RKO (cell line): ENCODE results near the gene SLC23A1.

Source experiments
- DNase-seq: peaks from one replicate; pipeline ENCODE4 v3.0.0-alpha.2; 2016; ENCODE audit warnings: low spot score

The SLC23A1 gene

GRCh38 chr5:139407517-139407916 is 24.4 kb upstream of the SLC23A1 start:
- no peak for DNase-seq

- no peak for DNase-seq
Measured at GRCh38 chr5:139406963-139407362, 23.9 kb upstream of the SLC23A1 start.

GRCh38 chr5:139404484-139404840 is 21.4 kb upstream of the SLC23A1 start:
- no peak for DNase-seq

GRCh38 chr5:139403787-139404483 is 20.8 kb upstream of the SLC23A1 start, which contains the start of gene SPATA24:
TSS of gene SPATA24 (minus strand) at chr5:139404089. CDS start at chr5:139404060, 29 bp downstream.
- DNase-seq: peak; percentile 96

GRCh38 chr5:139403418-139403786 is 20.3 kb upstream of the SLC23A1 start:
- DNase-seq: no peak

- DNase-seq: peak; percentile 23
Measured at GRCh38 chr5:139402561-139403158, 19.6 kb upstream of the SLC23A1 start.

GRCh38 chr5:139401546-139401945 is 18.4 kb upstream of the SLC23A1 start:
- DNase-seq: no peak

- DNase-seq: no peak
Measured at GRCh38 chr5:139399501-139400121, 16.5 kb upstream of the SLC23A1 start.

GRCh38 chr5:139397921-139398320 is 14.8 kb upstream of the SLC23A1 start:
- no peak for DNase-seq

- no peak for DNase-seq
Measured at GRCh38 chr5:139396691-139397090, 13.6 kb upstream of the SLC23A1 start.

- peak; percentile 41 for DNase-seq
Measured at GRCh38 chr5:139395844-139396640, 12.9 kb upstream of the SLC23A1 start.

GRCh38 chr5:139394654-139395566 is 11.8 kb upstream of the SLC23A1 start, which contains the start of gene PROB1:
TSS of gene PROB1 (minus strand) at chr5:139395104. CDS start at chr5:139395081, 23 bp downstream.
- no peak for DNase-seq

GRCh38 chr5:139394123-139394653 is 11.1 kb upstream of the SLC23A1 start:
- DNase-seq: no peak

- DNase-seq: no peak
Measured at GRCh38 chr5:139393497-139394122, 10.5 kb upstream of the SLC23A1 start.

- peak; percentile 80 for DNase-seq
Measured at GRCh38 chr5:139392678-139393496, 9.8 kb upstream of the SLC23A1 start.

- DNase-seq: no peak
Measured at GRCh38 chr5:139392324-139392677, 9.2 kb upstream of the SLC23A1 start.

- peak; percentile 89 for DNase-seq
Measured at GRCh38 chr5:139391570-139392323, 8.7 kb upstream of the SLC23A1 start.

- DNase-seq: no peak
Measured at GRCh38 chr5:139390639-139391569, 7.8 kb upstream of the SLC23A1 start.
